DOHH2 (cell line): ENCODE results near the gene HIVEP3.

Experiments used
- H3F3A ChIP-seq: fragments of 200-600 bp; sonication (generic), shearing (Covaris generic); 2 replicates; pipeline ENCODE4 v1.6.0; 2016; ENCODE audit warnings: antibody characterized with exemption, mild to moderate bottlenecking; ENCODE audit not compliant: control insufficient read depth, insufficient read depth
- H3K27ac ChIP-seq: fragments of 200-600 bp; sonication (generic); 2 replicates; pipeline ENCODE4 v1.5.1; 2014; ENCODE audit warnings: low read depth, mild to moderate bottlenecking, low read length, moderate library complexity
- H3K27me3 ChIP-seq: fragments of 200-600 bp; sonication (generic); 2 replicates; pipeline ENCODE4 v1.6.1; 2014; ENCODE audit warnings: mild to moderate bottlenecking, low read length, mixed read lengths; ENCODE audit not compliant: control insufficient read depth
- H3K36me3 ChIP-seq: fragments of 200-600 bp; sonication (generic); 2 replicates; pipeline ENCODE4 v1.6.1; 2014; ENCODE audit warnings: mild to moderate bottlenecking, low read length, moderate library complexity, mixed read lengths; ENCODE audit not compliant: control insufficient read depth
- H3K4me1 ChIP-seq: fragments of 200-600 bp; sonication (generic); 2 replicates; pipeline ENCODE4 v1.6.1; 2014; ENCODE audit warnings: mild to moderate bottlenecking, low read length, mixed read lengths; ENCODE audit not compliant: control insufficient read depth
- H3K4me2 ChIP-seq: fragments of 200-600 bp; sonication (generic); 2 replicates; pipeline ENCODE4 v1.6.0; 2014; ENCODE audit warnings: mild to moderate bottlenecking, low read length, moderate library complexity
- H3K4me3 ChIP-seq: fragments of 200-600 bp; sonication (generic); 2 replicates; pipeline ENCODE4 v1.5.1; 2014; ENCODE audit warnings: mild to moderate bottlenecking, low read length, mixed read lengths
- H3K79me2 ChIP-seq: fragments of 200-600 bp; sonication (generic); 2 replicates; pipeline ENCODE4 v1.6.1; 2014; ENCODE audit warnings: mild to moderate bottlenecking, low read length, mixed read lengths; ENCODE audit not compliant: control insufficient read depth
- H3K9me2 ChIP-seq: fragments of 200-600 bp; sonication (generic); replicated peaks from 2 replicates; pipeline ENCODE4 v1.6.1; 2014; ENCODE audit warnings: mild to moderate bottlenecking, low read length, mixed read lengths; ENCODE audit not compliant: control insufficient read depth
- H3K9me3 ChIP-seq: fragments of 200-600 bp; sonication (generic); 2 replicates; pipeline ENCODE4 v1.6.1; 2014; ENCODE audit warnings: antibody characterized with exemption, low read length, mixed read lengths; ENCODE audit not compliant: control insufficient read depth, insufficient read depth
- H4K20me1 ChIP-seq: fragments of 200-600 bp; sonication (generic); 2 replicates; pipeline ENCODE4 v1.6.0; 2014; ENCODE audit warnings: low read depth, mild to moderate bottlenecking, antibody characterized with exemption, low read length, moderate library complexity; ENCODE audit not compliant: control insufficient read depth, insufficient read depth
- CTCF ChIP-seq: fragments of 200-600 bp; sonication (generic); IDR thresholded peaks from one replicate; pipeline ENCODE4 v1.5.1; 2014; ENCODE audit warnings: antibody characterized with exemption, mild to moderate bottlenecking, low read depth, low read length; ENCODE audit not compliant: poor library complexity, severe bottlenecking
- EZH2phosphoT487 ChIP-seq: fragments of 200-600 bp; sonication (generic); IDR thresholded peaks from 2 replicates; pipeline ENCODE4 v1.6.1; 2017; ENCODE audit warnings: borderline replicate concordance, mild to moderate bottlenecking, antibody characterized with exemption, low read length, moderate library complexity, mixed read lengths

HIVEP3 gene

GRCh38 chr1:41918450-41919043, at the start of gene HIVEP3:
Gene HIVEP3, minus strand, starts transcription at chr1:41918922.
- Histone ChIP-seq H4K20me1 (no peaks in the 10 kb centered on the region), H3K27me3 (no peaks in the 10 kb centered on the region), H3K36me3 (no peaks in the 10 kb centered on the region), H3K9me3 (no peaks in the 10 kb centered on the region), H3K4me3 (no peak within 1 kb of the TSS), H3K4me2 (no peak within 1 kb of the TSS), H3F3A (no peaks in the 10 kb centered on the region), H3K4me1 (no peaks in the 10 kb centered on the region), H3K27ac (no peak within 1 kb of the TSS), H3K79me2 (no peaks in the 10 kb centered on the region), H3K9me2 (no peaks in the 10 kb centered on the region)
- TF ChIP-seq CTCF (no peak), EZH2phosphoT487 (no peak)

GRCh38 chr1:41964400-41964799, 45.7 kb upstream of the HIVEP3 start:
- no peaks in the 10 kb centered on the region for H3K79me2 ChIP-seq
- no peaks in the 10 kb centered on the region for H3K4me1 ChIP-seq
- TF ChIP-seq CTCF (no peak), EZH2phosphoT487 (no peak)

GRCh38 chr1:41963636-41964035, 44.9 kb upstream of the HIVEP3 start:
- H3K27ac ChIP-seq, result no peak overlapping the region
- no peaks in the 10 kb centered on the region for H3K4me1 ChIP-seq
- no peak for TF ChIP-seq CTCF
- TF ChIP-seq EZH2phosphoT487, result no peak
- no peaks in the 10 kb centered on the region for H3K27me3 ChIP-seq
- no peaks in the 10 kb centered on the region for H4K20me1 ChIP-seq
- no peak overlapping the region for H3K4me3 ChIP-seq
- no peaks in the 10 kb centered on the region for H3K79me2 ChIP-seq
- H3K4me2 ChIP-seq, result no peak overlapping the region
- no peaks in the 10 kb centered on the region for H3K9me2 ChIP-seq
- H3K36me3 ChIP-seq, result no peaks in the 10 kb centered on the region
- H3K9me3 ChIP-seq, result no peaks in the 10 kb centered on the region
- no peaks in the 10 kb centered on the region for H3F3A ChIP-seq

More at GRCh38 chr1:41964400-41964799, 45.7 kb upstream of the HIVEP3 start:
- Histone ChIP-seq H3K4me2 (no peak overlapping the region), H3K27ac (no peak overlapping the region), H3K9me2 (no peaks in the 10 kb centered on the region), H3K27me3 (no peaks in the 10 kb centered on the region), H3K36me3 (no peaks in the 10 kb centered on the region), H3K9me3 (no peaks in the 10 kb centered on the region), H3K4me3 (no peak overlapping the region), H4K20me1 (no peaks in the 10 kb centered on the region), H3F3A (no peaks in the 10 kb centered on the region)
